Tibial artery (tissue), 4 donors: ENCODE measurements around the gene ZSCAN22.
"Not testable (repeated sequence)": the region's sequence is repeated elsewhere in the genome, so short reads cannot be mapped to it uniquely, and the experiment has no call there.

Experiments used
- DNase-seq, 2 donors: peaks; one replicate each; pipeline ENCODE4 v3.0.0-alpha.2; 2019
- H3K27ac ChIP-seq, 2 donors: fragments of 200-600 bp; sonication (generic) in 1 of 2; 1 replicate in 1 of 2; 2 replicates in 1 of 2; pipeline ENCODE4 v1.5.1; 2018 to 2019; ENCODE audit warnings: mild to moderate bottlenecking in 1 of 2
- H3K27me3 ChIP-seq, 2 donors: fragments of 200-600 bp; sonication (generic) in 1 of 2; one replicate each; pipeline versions ENCODE4 v1.5.1 to v1.6.0; 2016 to 2019
- H3K36me3 ChIP-seq, 3 donors: fragments of 200-600 bp; sonication (generic) in 2 of 3; one replicate each; pipeline ENCODE4 v1.5.1; 2016 to 2019; ENCODE audit warnings: mild to moderate bottlenecking in 2 of 3
- H3K4me1 ChIP-seq, 4 donors: fragments of 200-600 bp; sonication (generic) in 2 of 4; 1 replicate in 3 of 4; 2 replicates in 1 of 4; pipeline ENCODE4 v1.5.1; 2016 to 2019
- H3K4me3 ChIP-seq, 2 donors: fragments of 200-600 bp; sonication (generic) in 1 of 2; 1 replicate in 1 of 2; 2 replicates in 1 of 2; pipeline ENCODE4 v1.5.1; 2018 to 2019; ENCODE audit warnings: mild to moderate bottlenecking in 2 of 2
- H3K9me3 ChIP-seq, 3 donors: fragments of 200-600 bp; sonication (generic) in 1 of 3; one replicate each; pipeline ENCODE4 v1.5.1; 2016 to 2019
- CTCF ChIP-seq, 2 experiments: fragments of 200-600 bp in 1 of 2; fragments of 450-650 bp in 1 of 2; IDR thresholded peaks; one replicate each; pipeline ENCODE4 v1.5.1; 2017 to 2019; ENCODE audit warnings: antibody characterized with exemption in 2 of 2, mild to moderate bottlenecking in 1 of 2, moderate library complexity in 1 of 2
- intact Hi-C: fragments of 100-400 bp; cut with DNase I; formaldehyde crosslinking; loops from one replicate; pipeline ENCODE4 v1.15.0; 2023; ENCODE audit warnings: low total_unique reads

Gene ZSCAN22

DNA sequence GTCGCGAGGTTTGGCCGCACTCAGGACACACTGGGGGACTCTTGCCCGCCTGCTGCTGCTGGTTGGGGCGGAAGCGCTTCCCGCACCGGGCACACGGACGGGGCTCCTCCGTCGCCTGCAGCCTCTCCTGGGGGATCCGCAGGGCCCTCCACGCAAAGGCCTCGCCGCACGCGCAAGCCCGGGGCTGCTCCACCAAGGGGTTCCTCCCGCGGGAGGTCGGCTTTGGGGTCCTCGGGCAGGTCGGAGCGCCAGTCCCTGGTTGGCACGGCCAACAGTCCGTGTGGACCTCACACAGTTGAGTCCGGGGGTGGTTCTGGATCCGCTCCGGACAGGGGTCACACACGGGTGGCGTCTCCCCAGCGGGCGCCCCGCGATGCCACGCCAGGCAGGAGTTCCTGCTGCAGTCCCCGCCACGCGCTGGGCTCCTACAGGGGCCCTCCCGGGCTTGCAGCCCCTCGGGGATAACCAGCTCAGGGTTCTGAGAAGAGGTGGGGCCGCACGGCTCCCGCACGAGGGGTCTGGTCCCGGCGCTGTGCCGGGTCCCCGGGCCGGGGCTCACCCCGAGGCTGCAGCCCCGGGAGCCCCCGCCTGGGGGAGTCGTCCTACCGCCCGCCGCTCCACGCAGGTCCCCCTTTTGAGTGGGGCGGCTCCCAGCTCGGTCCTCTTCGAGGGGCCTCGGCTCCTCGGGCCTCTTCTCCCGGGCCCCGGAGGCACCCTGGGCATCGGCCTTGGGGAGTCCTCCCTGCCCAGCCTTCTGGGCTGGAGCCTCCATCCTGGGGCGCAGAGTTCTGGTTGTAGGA, 42.0 kb downstream of the ZSCAN22 start:
- H3K27ac ChIP-seq: no peak overlapping the region
- no peaks in the 10 kb centered on the region for H3K4me1 ChIP-seq
- H3K36me3 ChIP-seq: peaks cover 0 to 28% (median 0%) of the 10 kb centered on the region in 3 donors
- H3K4me3 ChIP-seq: no peak overlapping the region
- H3K9me3 ChIP-seq: no peaks in the 10 kb centered on the region
- DNase-seq: no peak
- intact Hi-C loops: no loop called here
- peaks cover 0 to 10% of the 10 kb centered on the region in 2 donors for H3K27me3 ChIP-seq
- no peak for TF ChIP-seq CTCF (IDR thresholded peaks at IDR 0.05)

GRCh38 chr19:58372311-58373133, 45.7 kb downstream of the ZSCAN22 start:
- H3K9me3 ChIP-seq: no peaks in the 10 kb centered on the region
- peaks cover 0 to 6% of the 10 kb centered on the region in 2 donors for H3K27me3 ChIP-seq
- H3K36me3 ChIP-seq: peaks cover 0 to 14% (median 0%) of the 10 kb centered on the region in 3 donors
- H3K4me3 ChIP-seq: no peak overlapping the region
- no peaks in the 10 kb centered on the region for H3K4me1 ChIP-seq
- intact Hi-C loops: no loop called here
- TF ChIP-seq CTCF (IDR thresholded peaks at IDR 0.05): no peak
- no peak for DNase-seq
- H3K27ac ChIP-seq: no peak overlapping the region

DNA sequence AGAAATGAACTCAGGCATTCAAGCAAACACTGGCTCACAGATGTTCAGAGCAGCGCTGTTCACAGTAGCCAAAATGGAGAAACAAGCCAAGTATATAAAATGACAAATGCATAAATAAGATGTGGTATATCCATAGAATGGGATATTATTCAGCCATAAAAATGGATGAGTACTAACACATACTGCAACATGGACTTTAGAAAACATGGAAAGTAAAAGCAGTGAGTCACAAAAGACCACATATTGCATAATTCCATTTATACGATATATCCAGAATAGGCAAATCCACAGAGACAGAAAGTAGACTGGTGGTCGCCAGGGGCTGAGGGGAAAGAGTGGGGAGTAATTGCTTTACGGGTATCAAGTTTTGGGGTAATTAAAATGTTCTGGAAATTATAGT, 47.4 kb downstream of the ZSCAN22 start:
- Histone ChIP-seq H3K36me3 (peaks cover 0 to 8% (median 0%) of the 10 kb centered on the region in 3 donors), H3K4me3 (no peak overlapping the region), H3K27me3 (no peaks in the 10 kb centered on the region), H3K27ac (no peak overlapping the region), H3K4me1 (peaks cover 0 to 1% (median 0%) of the 10 kb centered on the region in 4 donors), H3K9me3 (no peaks in the 10 kb centered on the region)
- TF ChIP-seq CTCF (IDR thresholded peaks at IDR 0.05): no peak
- no peak for DNase-seq
- intact Hi-C loops: no loop called here

DNA sequence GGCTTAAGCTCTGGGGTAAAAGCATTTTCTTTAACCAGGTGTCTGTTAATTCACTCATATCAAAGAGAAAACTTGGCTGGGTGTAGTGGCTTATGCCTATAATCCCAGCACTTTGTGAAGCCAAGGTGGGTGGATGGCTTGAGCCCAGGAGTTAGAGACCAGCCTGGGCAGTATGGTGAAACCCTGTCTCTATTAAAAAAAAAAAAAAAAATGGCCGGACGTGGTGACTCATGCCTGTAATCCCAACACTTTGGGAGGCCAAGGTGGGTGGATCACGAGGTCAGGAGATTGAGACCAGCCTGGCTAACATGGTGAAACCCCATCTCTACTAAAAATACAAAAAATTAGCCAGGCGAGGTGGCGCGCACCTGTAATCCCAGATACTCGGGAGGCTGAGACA, 49.9 kb downstream of the ZSCAN22 start:
- DNase-seq, H3K4me3 ChIP-seq, H3K27me3 ChIP-seq, H3K36me3 ChIP-seq, H3K27ac ChIP-seq, H3K9me3 ChIP-seq, intact Hi-C loops: not testable (repeated sequence)
- H3K4me1 ChIP-seq: peaks cover 6 to 17% (median 15%) of the 10 kb centered on the region in 4 donors

DNA sequence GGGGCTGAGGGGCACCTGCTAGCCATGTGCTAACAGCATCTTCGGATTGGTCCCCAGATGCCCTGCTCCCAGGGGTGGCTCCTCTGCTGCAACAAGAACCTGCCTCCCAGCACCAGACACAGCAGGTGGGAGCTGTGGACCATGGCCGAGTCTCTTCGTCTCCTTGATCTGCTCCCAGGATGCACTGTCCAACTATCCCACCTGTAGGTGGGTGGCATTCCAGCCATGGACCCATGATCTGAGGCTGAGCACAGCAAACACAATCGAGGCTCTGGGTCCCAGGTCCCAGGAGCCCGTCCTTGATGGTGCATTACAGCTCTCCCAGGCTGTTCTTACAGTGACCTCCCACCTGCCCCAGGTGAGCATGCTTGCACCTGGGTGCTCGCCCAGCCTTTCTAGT, 52.5 kb downstream of the ZSCAN22 start:
- TF ChIP-seq CTCF (IDR thresholded peaks at IDR 0.05): no peak
- Histone ChIP-seq H3K36me3 (no peaks in the 10 kb centered on the region), H3K4me1 (peaks cover 6 to 26% (median 21%) of the 10 kb centered on the region in 4 donors), H3K4me3 (no peak overlapping the region), H3K27me3 (no peaks in the 10 kb centered on the region), H3K9me3 (no peaks in the 10 kb centered on the region), H3K27ac (no peak overlapping the region)
- intact Hi-C loops: no loop called here
- no peak for DNase-seq
